Activated T-helper 17 cell treated with anti-CD3 and anti-CD28 coated beads, Interleukin-2, amount 50 U/mL, for 72 hours (primary cell): Measurements from ENCODE around the gene CPT1B. TPM values are rescaled to one million over a fixed set of nuclear protein-coding genes. Genes with fewer than 3 reads are reported as not detected.
A peak's percentile ranks its signal among the peaks of the same experiment; 100 is the strongest.
"Not testable (repeated sequence)": the region's sequence is repeated elsewhere in the genome, so short reads cannot be mapped to it uniquely, and the experiment has no call there.

Experiments
- ATAC-seq: fragments of 150-1000 bp; cut with Tn5 transposase; replicated peaks from 2 replicates; pipeline ENCODE4 v1.10.0; 2021; ENCODE audit warnings: mild to moderate bottlenecking, moderate library complexity
- H3K27ac Mint-ChIP-seq: one replicate; pipeline ENCODE4 v1.8.0; 2022; ENCODE audit warnings: mixed read lengths
- H3K27me3 Mint-ChIP-seq: one replicate; pipeline ENCODE4 v1.8.0; 2022; ENCODE audit warnings: mixed read lengths
- H3K36me3 Mint-ChIP-seq: one replicate; pipeline ENCODE4 v1.8.0; 2022; ENCODE audit warnings: low read depth, mild to moderate bottlenecking, mixed read lengths
- H3K4me1 Mint-ChIP-seq: one replicate; pipeline ENCODE4 v1.8.0; 2022; ENCODE audit warnings: mixed read lengths
- H3K4me3 Mint-ChIP-seq: one replicate; pipeline ENCODE4 v1.8.0; 2022; ENCODE audit warnings: mild to moderate bottlenecking, mixed read lengths
- H3K9me3 Mint-ChIP-seq: one replicate; pipeline ENCODE4 v1.8.0; 2022; ENCODE audit warnings: mixed read lengths
- total RNA-seq, 2 donors: library from RNA; stranded (reverse); gene quantifications; one replicate each; pipeline ENCODE4 v1.2.3, GENCODE V29; 2022

Gene CPT1B
- 10 to 100 TPM; 57.3 to 62.8 TPM for total RNA-seq

GRCh38 chr22:50577987-50578775 is at the start of gene CPT1B:
CPT1B (minus strand) TSS chr22:50578427; CDS start chr22:50577915, 512 bp downstream.
- Mint-ChIP-seq H3K4me3 (peak within 1 kb of the TSS; percentile 13), H3K4me1 (peaks cover 5% of the 10 kb centered on the region), H3K36me3 (peaks cover 41% of the 10 kb centered on the region), H3K27ac (no peak within 1 kb of the TSS), H3K27me3 (no peaks in the 10 kb centered on the region), H3K9me3 (no peaks in the 10 kb centered on the region)
- ATAC-seq, result no peak

DNA sequence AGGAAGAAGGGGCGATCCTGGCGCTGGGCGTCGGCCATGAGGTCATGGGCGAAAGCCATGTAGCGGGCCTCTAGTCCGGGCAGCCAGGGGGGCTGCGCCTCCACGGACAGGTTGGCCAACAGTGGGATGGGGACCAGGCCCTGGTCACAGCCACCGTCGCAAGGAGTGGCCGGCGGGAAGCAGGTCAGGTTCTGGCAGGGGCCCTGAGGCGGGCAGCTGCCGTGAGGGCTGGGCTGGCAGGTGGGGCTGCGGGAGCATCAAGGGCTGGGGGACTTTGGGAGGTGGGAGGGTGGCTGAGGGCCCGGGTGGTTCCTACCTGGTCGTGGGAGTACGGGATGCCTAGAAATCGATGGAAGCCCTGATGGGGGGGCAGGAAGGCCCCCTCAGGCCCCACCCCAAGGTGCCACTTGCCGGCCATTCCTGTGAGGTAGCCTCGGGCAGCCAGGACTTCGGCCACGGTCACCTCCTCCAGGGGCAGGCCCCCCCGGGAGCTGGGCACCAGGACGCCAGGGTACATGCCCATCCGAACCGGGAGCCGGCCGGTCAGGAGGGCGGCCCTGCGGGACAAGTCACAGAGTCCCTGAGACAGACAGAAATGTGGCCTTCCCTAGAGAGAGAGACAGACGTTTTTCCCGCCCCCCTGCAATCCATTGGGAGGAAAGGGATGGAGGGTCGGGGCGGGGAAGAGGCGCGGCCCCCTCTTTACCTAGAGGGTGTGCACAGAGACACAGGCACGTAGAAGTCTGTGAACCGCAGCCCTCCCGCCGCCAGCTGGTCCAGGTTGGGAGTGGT is 48.8 kb upstream of the CPT1B start:
- Mint-ChIP-seq H3K4me1 (peaks cover 18% of the 10 kb centered on the region), H3K9me3 (no peaks in the 10 kb centered on the region), H3K27me3 (no peaks in the 10 kb centered on the region), H3K4me3 (peak overlapping the region; percentile 88), H3K36me3 (peaks cover 5% of the 10 kb centered on the region), H3K27ac (peak overlapping the region; percentile 73)
- no peak for ATAC-seq

DNA sequence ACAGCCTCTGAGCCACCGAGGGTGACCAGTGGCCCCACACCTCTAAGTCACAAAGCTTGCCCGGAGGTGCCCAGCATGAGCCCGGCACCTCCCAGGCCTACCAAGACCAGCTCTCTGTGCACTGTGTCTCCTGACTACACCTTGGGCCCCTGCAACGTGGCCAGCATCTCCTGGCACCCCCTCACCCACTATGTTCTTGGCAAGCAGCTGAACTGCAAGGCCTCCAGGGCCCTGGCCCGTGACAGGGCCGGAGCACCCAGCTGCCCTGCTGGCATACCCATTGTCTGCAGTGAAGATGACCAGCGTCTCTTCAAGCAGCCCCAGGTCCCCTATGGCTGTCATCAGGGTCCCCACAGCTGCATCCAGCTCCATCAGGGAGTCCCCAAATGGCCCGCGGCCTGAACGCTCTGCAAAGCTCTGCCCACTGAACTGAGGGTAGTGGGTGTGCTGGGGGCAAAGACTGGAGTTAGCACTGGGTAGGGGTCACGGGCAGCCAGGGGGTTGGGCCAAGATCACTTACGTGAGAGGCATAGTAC is 48.2 kb upstream of the CPT1B start:
- H3K4me3 Mint-ChIP-seq, result peak overlapping the region; percentile 88
- no peak for ATAC-seq
- H3K27ac Mint-ChIP-seq, result peak overlapping the region; percentile 73
- no peaks in the 10 kb centered on the region for H3K27me3 Mint-ChIP-seq
- peaks cover 25% of the 10 kb centered on the region for H3K4me1 Mint-ChIP-seq
- peaks cover 5% of the 10 kb centered on the region for H3K36me3 Mint-ChIP-seq
- H3K9me3 Mint-ChIP-seq, result no peaks in the 10 kb centered on the region

- H3K4me3 Mint-ChIP-seq, result no peak overlapping the region
- no peak for ATAC-seq
- H3K9me3 Mint-ChIP-seq, result no peaks in the 10 kb centered on the region
- peaks cover 5% of the 10 kb centered on the region for H3K36me3 Mint-ChIP-seq
- no peaks in the 10 kb centered on the region for H3K27me3 Mint-ChIP-seq
- peaks cover 30% of the 10 kb centered on the region for H3K4me1 Mint-ChIP-seq
- no peak overlapping the region for H3K27ac Mint-ChIP-seq
Measured at GRCh38 chr22:50625568-50626313, 47.5 kb upstream of the CPT1B start.

DNA sequence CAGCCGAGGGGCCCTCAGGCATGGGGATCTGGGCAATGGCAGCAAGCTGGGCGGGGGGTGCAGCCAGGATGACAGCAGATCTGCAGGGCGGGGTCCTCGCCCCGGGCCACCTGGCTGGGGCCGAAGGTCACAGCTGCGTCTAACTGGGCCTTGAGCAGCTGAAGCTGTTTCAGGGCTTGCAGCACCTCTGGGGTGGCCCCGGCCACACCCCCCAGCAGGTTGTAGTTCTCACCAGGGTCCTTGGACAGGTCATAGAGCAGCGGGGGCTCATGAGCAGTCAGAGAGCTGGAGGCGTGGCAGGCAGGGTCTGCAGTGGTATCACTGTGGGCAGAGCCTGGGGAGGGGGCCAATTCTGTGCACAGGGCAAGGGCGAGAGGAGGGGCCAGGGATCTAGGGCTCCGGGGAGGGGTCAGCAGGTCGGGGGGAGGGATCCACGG is 46.9 kb upstream of the CPT1B start:
- H3K27ac Mint-ChIP-seq, result no peak overlapping the region
- ATAC-seq, result no peak
- no peaks in the 10 kb centered on the region for H3K9me3 Mint-ChIP-seq
- peaks cover 32% of the 10 kb centered on the region for H3K4me1 Mint-ChIP-seq
- H3K36me3 Mint-ChIP-seq, result peaks cover 5% of the 10 kb centered on the region
- H3K27me3 Mint-ChIP-seq, result no peaks in the 10 kb centered on the region
- no peak overlapping the region for H3K4me3 Mint-ChIP-seq

DNA sequence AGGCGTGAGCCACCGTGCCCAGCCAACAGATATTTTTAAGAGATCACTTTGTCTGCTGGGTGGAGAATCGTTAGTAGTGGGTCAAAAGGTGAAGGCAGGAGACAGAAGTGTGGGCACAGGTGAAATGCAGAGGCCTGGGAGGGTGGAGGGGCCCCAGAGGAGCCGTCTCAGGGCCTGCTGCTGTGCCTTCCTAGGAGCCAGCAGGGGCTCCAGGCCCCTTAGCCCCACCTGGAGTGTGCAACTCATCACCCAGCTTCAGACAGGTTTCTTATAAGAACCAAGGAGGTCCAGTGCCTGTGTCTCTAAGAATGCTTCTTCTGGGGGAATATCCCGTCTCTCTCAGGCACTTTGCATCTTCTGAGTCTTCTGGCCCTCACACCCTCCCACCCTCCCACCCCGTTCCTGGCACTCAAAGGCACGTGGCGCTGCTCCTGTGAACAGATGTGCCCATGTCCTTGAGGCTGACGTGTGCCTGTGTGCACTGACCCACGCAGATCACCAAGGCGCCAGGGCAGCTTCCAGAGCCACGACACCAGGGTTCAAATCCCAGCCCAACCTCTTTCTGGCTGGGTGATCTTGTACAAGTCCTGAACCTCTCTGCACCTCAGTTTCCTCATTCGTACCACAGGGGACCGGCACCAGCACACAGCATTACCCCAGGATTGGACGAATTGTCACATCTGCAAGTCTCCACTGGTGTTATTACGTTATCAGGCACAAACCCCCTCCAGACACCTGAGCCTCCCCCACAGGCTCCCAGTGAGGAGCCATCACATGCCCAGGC is 46.3 kb upstream of the CPT1B start:
- Mint-ChIP-seq H3K36me3 (peaks cover 5% of the 10 kb centered on the region), H3K4me1 (peaks cover 27% of the 10 kb centered on the region), H3K9me3 (no peaks in the 10 kb centered on the region), H3K27ac (no peak overlapping the region), H3K4me3 (no peak overlapping the region), H3K27me3 (no peaks in the 10 kb centered on the region)
- ATAC-seq, result no peak

- Mint-ChIP-seq H3K4me1 (peaks cover 19% of the 10 kb centered on the region), H3K27me3 (no peaks in the 10 kb centered on the region), H3K27ac (peak overlapping the region; percentile 96), H3K9me3 (no peaks in the 10 kb centered on the region), H3K36me3 (peaks cover 5% of the 10 kb centered on the region), H3K4me3 (peak overlapping the region; percentile 87)
- ATAC-seq, result no peak
Measured at GRCh38 chr22:50622723-50623327, 44.6 kb upstream of the CPT1B start.

DNA sequence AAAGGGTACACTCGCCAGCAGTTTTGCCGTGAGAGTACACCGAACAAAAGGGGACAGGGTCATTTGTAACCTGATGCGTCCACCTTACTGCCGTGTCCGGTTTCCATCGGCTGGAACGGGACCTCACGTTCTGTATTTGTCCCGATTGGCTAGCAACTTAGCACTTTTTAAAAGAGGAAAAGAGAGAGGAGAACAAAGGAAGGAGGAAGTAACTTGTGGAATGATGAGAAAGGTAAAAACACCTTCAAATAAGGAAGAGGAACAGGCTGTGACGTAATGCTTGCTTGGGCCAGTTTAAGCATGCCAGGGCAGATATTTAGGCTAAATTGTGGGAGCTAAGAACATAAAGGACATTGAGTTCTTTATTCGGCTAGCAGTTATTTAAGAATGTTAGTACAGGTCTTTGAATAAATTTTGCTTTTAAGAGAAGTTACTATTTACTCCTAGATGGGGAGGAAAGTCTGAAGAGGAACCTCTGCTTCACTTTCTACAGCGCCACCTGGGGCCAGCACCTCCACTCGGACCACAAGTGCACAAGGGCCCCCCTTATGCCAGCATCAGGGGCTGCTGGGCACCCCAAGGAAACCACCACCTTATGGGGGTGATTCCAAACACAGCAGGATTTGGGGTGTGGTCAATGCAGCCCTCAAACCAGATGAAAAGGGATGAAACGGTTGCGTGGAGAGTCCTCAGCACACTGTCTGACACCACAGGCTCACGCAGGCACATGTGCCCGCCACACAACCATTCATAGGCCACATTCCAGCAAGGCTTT is 43.9 kb upstream of the CPT1B start:
- Mint-ChIP-seq H3K27me3 (no peaks in the 10 kb centered on the region), H3K36me3 (peaks cover 5% of the 10 kb centered on the region), H3K27ac (peak overlapping the region; percentile 96), H3K4me1 (peaks cover 19% of the 10 kb centered on the region), H3K4me3 (peak overlapping the region; percentile 87), H3K9me3 (no peaks in the 10 kb centered on the region)
- ATAC-seq, result no peak

DNA sequence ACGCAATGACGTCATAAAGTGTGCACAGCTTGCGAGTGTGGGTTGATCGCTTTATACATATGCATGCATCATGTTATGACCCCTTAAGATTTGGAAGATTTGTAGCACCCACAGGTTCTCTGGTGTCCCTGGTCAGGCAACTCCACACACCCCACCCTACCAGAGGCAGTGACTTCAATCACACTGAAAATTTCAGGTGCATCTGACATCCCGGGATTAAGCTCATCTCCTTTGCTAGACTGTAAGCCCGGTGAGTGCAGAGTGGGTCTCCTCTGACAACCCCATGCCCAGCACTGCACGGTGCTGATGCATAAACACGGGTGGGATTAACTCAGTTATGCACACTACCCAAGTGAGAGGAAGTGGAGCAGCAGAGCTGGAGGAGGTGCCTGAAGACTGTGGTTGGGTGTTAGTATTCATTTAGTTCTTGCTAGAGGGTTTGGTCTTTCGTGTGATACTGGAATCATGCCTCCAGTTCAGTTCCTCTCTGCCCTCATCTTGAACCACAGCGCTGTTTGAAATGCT is 43.2 kb upstream of the CPT1B start:
- Mint-ChIP-seq H3K4me1 (peaks cover 19% of the 10 kb centered on the region), H3K27me3 (no peaks in the 10 kb centered on the region), H3K27ac (peak overlapping the region; percentile 96), H3K9me3 (no peaks in the 10 kb centered on the region), H3K36me3 (peaks cover 1% of the 10 kb centered on the region), H3K4me3 (peak overlapping the region; percentile 87)
- peak; percentile 83 for ATAC-seq

DNA sequence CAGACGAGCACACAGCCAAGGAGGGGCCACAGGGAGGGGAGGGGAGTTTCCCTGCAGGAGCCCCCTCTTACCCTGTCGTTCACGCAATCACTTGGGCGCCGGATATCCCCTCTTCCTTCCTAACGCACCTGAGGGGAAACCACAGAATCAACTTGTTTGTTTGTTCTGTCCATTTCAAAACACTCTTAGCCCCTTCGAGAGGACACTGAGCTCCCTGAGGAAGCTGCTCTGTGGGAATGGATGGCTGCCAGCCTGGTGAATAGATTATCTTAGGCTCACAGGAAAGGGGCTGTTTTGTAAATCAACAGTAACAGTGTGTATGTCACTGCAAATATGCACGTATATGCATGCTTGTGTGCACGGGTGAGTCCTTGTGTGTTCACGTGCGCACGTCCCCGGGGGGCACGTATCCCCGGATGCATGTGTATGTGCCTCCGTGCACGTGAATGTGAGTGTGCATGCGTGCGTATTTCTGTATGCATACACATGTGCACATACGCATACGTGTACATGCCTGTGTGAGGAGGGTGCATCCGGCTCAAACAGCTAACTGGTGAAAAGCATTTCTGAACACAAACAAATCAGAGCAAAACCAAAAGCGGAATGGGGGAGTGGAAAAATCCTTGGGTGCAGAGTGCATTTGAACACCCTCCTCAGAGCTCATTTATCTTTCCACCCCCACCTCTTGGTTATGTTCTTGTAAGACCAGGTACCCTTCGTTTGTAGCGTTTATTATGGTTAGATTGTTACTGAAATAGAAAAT is 42.5 kb upstream of the CPT1B start:
- Mint-ChIP-seq H3K27ac (peak overlapping the region; percentile 96), H3K36me3 (no peaks in the 10 kb centered on the region), H3K27me3 (no peaks in the 10 kb centered on the region), H3K4me3 (peak overlapping the region; percentile 87), H3K9me3 (no peaks in the 10 kb centered on the region), H3K4me1 (peaks cover 19% of the 10 kb centered on the region)
- peak; percentile 59 for ATAC-seq

DNA sequence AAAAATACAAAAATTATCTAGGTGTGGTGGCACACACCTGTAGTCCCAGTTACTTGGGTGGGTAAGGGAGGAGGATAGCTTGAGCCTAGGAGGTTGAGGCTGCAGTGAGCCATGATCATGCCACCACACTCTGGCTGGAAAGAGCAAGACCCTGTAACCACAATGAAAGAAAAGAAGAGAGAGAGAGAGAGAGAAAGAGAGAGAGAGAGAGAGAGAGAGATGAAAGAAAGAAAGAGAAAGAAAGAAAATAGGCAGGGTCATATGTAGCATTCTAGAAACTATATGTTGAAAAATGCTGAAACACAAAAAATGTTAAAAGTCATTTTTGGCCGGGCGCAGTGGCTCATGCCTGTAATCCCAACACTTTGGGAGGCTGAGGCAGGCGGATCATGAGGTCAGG is 36.1 kb upstream of the CPT1B start:
- H3K4me1 Mint-ChIP-seq, H3K27ac Mint-ChIP-seq, ATAC-seq, H3K4me3 Mint-ChIP-seq, H3K36me3 Mint-ChIP-seq, H3K27me3 Mint-ChIP-seq, H3K9me3 Mint-ChIP-seq: not testable (repeated sequence)

GRCh38 chr22:50613291-50613981 is 35.2 kb upstream of the CPT1B start:
- no peaks in the 10 kb centered on the region for H3K9me3 Mint-ChIP-seq
- H3K4me1 Mint-ChIP-seq, result no peaks in the 10 kb centered on the region
- no peak for ATAC-seq
- H3K4me3 Mint-ChIP-seq, result no peak overlapping the region
- H3K27me3 Mint-ChIP-seq, result peaks cover 7% of the 10 kb centered on the region
- H3K27ac Mint-ChIP-seq, result no peak overlapping the region
- no peaks in the 10 kb centered on the region for H3K36me3 Mint-ChIP-seq
